ENCODE measurements around the gene UMODL1.
A peak's percentile ranks its signal among the peaks of the same experiment; 100 is the strongest.

UMODL1 gene

DNA sequence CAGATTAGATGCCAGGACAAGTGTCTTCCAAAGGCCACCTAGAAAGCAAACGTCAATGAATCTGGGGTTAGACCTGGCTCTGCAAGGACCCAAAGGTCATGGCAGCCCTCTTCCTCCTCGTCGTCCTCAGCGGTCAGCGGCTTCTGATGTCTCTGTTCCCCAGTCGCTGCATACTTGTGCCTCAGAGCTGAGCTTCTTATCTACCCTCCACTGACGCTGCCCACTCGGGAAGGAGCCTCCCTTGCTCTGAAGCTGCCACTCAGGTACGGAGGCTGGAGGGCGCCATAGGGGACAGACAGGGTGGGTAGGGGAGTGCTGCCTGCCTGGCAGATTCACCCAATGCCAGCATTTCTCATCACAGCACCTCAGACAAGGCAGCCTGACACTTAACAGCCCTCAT is 11.4 kb upstream of the UMODL1 start:
- TF ChIP-seq, protein P1, sequence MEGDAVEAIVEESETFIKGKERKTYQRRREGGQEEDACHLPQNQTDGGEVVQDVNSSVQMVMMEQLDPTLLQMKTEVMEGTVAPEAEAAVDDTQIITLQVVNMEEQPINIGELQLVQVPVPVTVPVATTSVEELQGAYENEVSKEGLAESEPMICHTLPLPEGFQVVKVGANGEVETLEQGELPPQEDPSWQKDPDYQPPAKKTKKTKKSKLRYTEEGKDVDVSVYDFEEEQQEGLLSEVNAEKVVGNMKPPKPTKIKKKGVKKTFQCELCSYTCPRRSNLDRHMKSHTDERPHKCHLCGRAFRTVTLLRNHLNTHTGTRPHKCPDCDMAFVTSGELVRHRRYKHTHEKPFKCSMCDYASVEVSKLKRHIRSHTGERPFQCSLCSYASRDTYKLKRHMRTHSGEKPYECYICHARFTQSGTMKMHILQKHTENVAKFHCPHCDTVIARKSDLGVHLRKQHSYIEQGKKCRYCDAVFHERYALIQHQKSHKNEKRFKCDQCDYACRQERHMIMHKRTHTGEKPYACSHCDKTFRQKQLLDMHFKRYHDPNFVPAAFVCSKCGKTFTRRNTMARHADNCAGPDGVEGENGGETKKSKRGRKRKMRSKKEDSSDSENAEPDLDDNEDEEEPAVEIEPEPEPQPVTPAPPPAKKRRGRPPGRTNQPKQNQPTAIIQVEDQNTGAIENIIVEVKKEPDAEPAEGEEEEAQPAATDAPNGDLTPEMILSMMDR (conservative IDR thresholded peaks at IDR 0.05; ENCODE audit: low read depth, low read length) = no peak
- H3K4me3 ChIP-seq (ENCODE audit: low read depth, low read length) = no peak overlapping the region
- DNase-seq (ENCODE audit: low read depth) = no peak

DNA sequence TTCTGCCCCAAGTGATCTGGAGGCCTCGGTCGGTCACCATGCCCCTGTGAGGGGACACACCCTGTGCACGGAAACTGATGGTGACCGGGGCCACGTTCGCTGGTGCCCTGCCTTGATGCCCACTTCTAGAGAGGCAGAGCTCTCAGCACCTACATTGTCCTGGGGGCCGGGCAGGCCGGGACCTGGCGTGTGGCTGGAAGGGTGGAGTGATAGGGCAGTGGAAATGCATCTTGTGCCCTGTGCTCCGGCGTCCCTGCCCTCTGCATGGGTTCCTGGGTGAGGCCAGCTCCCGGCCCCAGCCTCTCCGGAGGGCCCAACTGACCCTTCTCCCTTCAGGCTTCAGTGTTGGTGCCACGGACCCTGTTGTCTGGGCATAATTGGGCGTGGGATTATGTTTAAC is 11.0 kb upstream of the UMODL1 start:
- H3K4me3 ChIP-seq (ENCODE audit: low read depth, low read length) = no peak overlapping the region
- DNase-seq (ENCODE audit: low read depth) = no peak
- TF ChIP-seq, protein P1 (conservative IDR thresholded peaks at IDR 0.05; ENCODE audit: low read depth, low read length) = no peak

DNA sequence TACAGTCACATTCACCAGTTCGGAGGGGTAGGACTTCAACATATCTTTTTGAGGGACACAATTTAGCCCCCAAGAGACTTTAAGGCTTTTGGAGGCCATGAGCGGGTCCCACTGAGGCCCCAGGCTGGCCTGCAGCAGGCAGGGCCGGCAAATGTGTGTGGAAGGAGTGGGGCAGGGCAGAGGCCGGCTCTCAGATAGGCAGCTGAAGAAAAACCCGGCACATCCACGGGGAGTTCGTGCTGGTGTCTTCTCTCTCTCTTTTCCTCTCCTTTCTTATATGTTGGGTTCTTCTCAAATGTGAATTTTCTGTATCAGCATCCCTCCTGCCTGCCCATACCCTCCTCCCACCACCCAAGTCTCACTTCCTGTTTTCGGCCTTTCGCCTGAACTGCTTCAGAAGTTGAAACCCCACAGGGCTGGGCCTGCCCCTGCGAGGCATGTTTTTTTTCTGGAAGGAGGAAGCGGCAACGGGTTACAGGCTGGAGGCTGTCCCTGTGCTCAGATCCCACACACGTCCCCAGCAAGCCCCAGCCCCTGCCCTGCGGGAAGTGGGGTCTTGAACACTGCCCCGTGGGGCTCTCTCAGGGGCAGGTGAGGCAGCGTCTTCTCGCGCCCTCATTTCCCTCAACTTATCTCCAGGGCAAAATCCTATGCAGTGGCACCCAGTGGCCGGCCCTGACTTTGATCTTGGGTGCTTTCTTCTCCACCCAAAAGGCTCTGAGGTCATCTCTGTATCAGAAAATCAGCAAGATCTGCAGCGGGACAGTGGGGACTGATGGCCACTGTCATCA is 9.7 kb upstream of the UMODL1 start:
- H3K4me3 ChIP-seq (ENCODE audit: low read depth, low read length) = no peak overlapping the region
- TF ChIP-seq, protein P1 (conservative IDR thresholded peaks at IDR 0.05; ENCODE audit: low read depth, low read length) = no peak
- DNase-seq (ENCODE audit: low read depth) = peak; percentile 9

DNA sequence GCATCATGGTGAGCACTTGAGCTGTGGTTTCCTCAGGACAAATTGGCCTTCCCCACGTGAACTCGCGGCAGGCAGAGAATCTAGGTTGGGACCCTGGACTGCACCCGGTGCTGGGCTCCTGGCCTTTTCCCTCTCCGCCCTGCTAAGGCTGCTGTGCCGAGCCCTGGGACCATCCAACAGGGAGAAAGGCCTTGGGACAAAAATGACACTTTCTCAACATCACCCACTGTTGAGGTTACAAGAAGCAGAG is 9.2 kb upstream of the UMODL1 start:
- no peak overlapping the region for H3K4me3 ChIP-seq (ENCODE audit: low read depth, low read length)
- TF ChIP-seq, protein P1 (conservative IDR thresholded peaks at IDR 0.05; ENCODE audit: low read depth, low read length) = no peak
- DNase-seq (ENCODE audit: low read depth) = no peak

DNA sequence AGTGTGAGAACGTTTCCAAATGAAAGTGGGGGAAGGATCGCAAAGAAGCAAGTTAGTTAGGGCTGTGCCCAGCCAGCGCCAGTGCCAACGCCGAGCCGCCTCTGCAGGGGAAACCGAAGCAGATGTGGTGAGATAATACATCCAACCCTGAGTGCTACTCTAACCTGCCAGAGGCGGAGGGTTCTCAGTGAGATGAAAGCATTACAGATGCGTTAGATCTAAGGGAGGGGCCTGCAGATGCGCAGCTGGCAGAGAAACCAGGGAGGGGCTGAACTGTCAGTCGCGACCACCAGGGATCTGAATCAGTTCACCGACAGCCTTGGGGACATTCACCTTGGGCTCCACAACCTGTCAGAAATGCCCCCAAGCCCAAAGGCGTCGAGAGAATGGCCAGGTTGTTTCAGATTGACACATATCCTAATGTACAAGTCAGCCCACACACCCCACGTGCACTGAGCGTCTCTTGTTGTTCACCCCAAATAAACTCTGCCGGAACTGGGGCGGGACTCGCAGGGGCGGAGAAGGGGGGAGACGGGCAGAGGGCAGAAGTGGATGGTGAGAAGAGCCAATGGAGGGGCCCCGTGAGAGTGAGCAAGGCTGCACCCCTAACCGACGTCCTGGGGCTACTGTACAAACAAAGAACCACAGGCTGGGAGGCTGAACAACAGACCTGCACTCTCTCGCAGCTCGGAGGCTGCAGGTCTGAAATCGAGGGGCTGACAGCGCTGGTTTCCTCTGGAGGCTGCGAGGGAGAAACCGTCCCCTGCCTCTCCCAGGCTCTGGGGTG is 8.7 kb upstream of the UMODL1 start:
- no peak overlapping the region for H3K4me3 ChIP-seq (ENCODE audit: low read depth, low read length)
- TF ChIP-seq, protein P1 (conservative IDR thresholded peaks at IDR 0.05; ENCODE audit: low read depth, low read length) = no peak
- peak; percentile 9 for DNase-seq (ENCODE audit: low read depth)

DNA sequence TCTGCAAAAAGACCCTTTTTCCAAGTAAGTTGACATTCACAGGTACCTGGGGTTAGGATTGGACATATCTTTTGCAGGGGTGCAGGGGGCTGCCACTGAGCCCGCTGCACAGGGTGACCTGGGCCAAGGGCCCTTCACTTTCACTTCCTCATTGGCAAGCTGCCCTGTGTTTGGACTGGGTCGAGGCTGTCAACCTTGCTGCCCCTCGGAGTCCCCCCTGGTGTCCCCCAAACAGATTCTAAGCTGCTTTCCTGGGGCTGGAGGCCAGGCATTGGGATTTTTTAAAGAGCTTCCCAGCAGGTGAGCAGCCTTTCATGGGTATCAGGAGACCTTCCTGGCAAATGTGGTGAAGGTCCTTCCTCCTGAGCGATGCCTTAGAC is 7.9 kb upstream of the UMODL1 start:
- TF ChIP-seq, protein P1 (conservative IDR thresholded peaks at IDR 0.05; ENCODE audit: low read depth, low read length) = no peak
- H3K4me3 ChIP-seq (ENCODE audit: low read depth, low read length) = no peak overlapping the region

More for the DNA sequence above, 7.9 kb upstream of the UMODL1 start:
- DNase-seq (ENCODE audit: low read depth) = no peak
